Loucy (cell line): Measurements from ENCODE around the gene FSTL1.

ENCODE experiments used
- EZH2phosphoT487 ChIP-seq: fragments of 200-600 bp; IDR thresholded peaks from 2 replicates; pipeline ENCODE4 v1.6.1; 2018; ENCODE audit warnings: antibody characterized with exemption, mild to moderate bottlenecking, moderate library complexity, borderline replicate concordance
- TF ChIP-seq, protein P1 (sequence below): fragments of 200-600 bp; sonication (generic); conservative IDR thresholded peaks from 2 replicates; pipeline ENCODE4 v1.5.1; 2014; ENCODE audit warnings: mild to moderate bottlenecking, antibody characterized with exemption, low read length

- TF ChIP-seq, protein P1, sequence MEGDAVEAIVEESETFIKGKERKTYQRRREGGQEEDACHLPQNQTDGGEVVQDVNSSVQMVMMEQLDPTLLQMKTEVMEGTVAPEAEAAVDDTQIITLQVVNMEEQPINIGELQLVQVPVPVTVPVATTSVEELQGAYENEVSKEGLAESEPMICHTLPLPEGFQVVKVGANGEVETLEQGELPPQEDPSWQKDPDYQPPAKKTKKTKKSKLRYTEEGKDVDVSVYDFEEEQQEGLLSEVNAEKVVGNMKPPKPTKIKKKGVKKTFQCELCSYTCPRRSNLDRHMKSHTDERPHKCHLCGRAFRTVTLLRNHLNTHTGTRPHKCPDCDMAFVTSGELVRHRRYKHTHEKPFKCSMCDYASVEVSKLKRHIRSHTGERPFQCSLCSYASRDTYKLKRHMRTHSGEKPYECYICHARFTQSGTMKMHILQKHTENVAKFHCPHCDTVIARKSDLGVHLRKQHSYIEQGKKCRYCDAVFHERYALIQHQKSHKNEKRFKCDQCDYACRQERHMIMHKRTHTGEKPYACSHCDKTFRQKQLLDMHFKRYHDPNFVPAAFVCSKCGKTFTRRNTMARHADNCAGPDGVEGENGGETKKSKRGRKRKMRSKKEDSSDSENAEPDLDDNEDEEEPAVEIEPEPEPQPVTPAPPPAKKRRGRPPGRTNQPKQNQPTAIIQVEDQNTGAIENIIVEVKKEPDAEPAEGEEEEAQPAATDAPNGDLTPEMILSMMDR: no peak
- no peak for TF ChIP-seq EZH2phosphoT487
Measured at GRCh38 chr3:120344349-120344748, 106.4 kb downstream of the FSTL1 start.
